H1 (cell line): ENCODE data around the gene TUBA3D.

ENCODE experiments used
- BRCA1 ChIP-seq: IDR thresholded peaks from 2 replicates; pipeline ENCODE4 v1.6.1; 2012; ENCODE audit warnings: low read depth, low read length, improper control_type of control experiment
- FOSL1 ChIP-seq: IDR thresholded peaks from 2 replicates; pipeline ENCODE4 v1.6.1; 2011; ENCODE audit warnings: mild to moderate bottlenecking, low read depth, low read length, moderate library complexity; ENCODE audit not compliant: insufficient read depth
- GTF2F1 ChIP-seq: IDR thresholded peaks from 2 replicates; pipeline ENCODE4 v1.6.1; 2012; ENCODE audit warnings: low read depth, low read length, improper control_type of control experiment, borderline replicate concordance
- HDAC2 ChIP-seq, 2 experiments: fragments of 300-600 bp in 1 of 2; sonication (generic) in 1 of 2; IDR thresholded peaks; 2 replicates each; pipeline ENCODE4 v1.6.1; 2011 to 2012; ENCODE audit warnings: low read depth in 2 of 2, low read length in 2 of 2, mild to moderate bottlenecking in 2 of 2, moderate library complexity in 2 of 2, borderline replicate concordance in 1 of 2, inconsistent platforms in 1 of 2
- MAFK ChIP-seq: IDR thresholded peaks from 2 replicates; pipeline ENCODE4 v1.6.1; 2012; ENCODE audit warnings: low read depth, mild to moderate bottlenecking, improper control_type of control experiment, low read length
- NRF1 ChIP-seq: IDR thresholded peaks from 2 replicates; pipeline ENCODE4 v1.6.1; 2011; ENCODE audit warnings: mild to moderate bottlenecking, low read depth, low read length, improper control_type of control experiment
- PHF8 ChIP-seq: fragments of 200-600 bp; sonication (generic); conservative IDR thresholded peaks from 2 replicates; pipeline ENCODE4 v1.7.1; 2012; ENCODE audit warnings: low read depth, mild to moderate bottlenecking, inconsistent platforms, low read length, moderate library complexity
- POLR2A ChIP-seq, 2 experiments: IDR thresholded peaks; 1 replicate in 1 of 2; 2 replicates in 1 of 2; pipeline ENCODE4 v1.6.1; 2011; ENCODE audit warnings: low read depth in 2 of 2, low read length in 2 of 2, mild to moderate bottlenecking in 2 of 2; ENCODE audit errors: control extremely low read depth in 1 of 2
- RAD21 ChIP-seq, 2 experiments: IDR thresholded peaks in 1 of 2; conservative IDR thresholded peaks in 1 of 2; 2 replicates each; pipeline ENCODE4 v1.6.1; 2011; ENCODE audit warnings: low read depth in 2 of 2, low read length in 2 of 2, improper control_type of control experiment in 1 of 2, inconsistent platforms in 1 of 2, mild to moderate bottlenecking in 1 of 2, moderate library complexity in 1 of 2
- RFX5 ChIP-seq: IDR thresholded peaks from 2 replicates; pipeline ENCODE4 v1.6.1; 2011; ENCODE audit warnings: low read depth, low read length, improper control_type of control experiment, borderline replicate concordance
- YY1 ChIP-seq: IDR thresholded peaks from 2 replicates; pipeline ENCODE4 v1.6.1; 2011; ENCODE audit warnings: low read depth, mild to moderate bottlenecking, low read length
- TF ChIP-seq, protein P1 (sequence below), 3 experiments: IDR thresholded peaks; 1 replicate in 2 of 3; 2 replicates in 1 of 3; pipeline versions ENCODE4 v1.5.1 to v1.6.1; 2011; ENCODE audit warnings: low read length in 3 of 3, mild to moderate bottlenecking in 3 of 3, inconsistent platforms in 2 of 3, low read depth in 1 of 3, moderate library complexity in 1 of 3; ENCODE audit not compliant: insufficient read depth in 1 of 3; ENCODE audit errors: control extremely low read depth in 1 of 3

GRCh38 chr2:131493199-131493968, 17.5 kb downstream of the TUBA3D start:
- TF ChIP-seq NRF1 (no peak), MAFK (no peak), PHF8 (no peak; the same call in 1 of the 2 replicates), BRCA1 (no peak), RAD21 (IDR thresholded peaks at IDR 0.05 in 1 of 2, conservative IDR thresholded peaks at IDR 0.05 in 1 of 2; ENCODE audit: low read depth in 2 of 2, low read length in 2 of 2) (no peak), POLR2A (IDR thresholded peaks at IDR 0.05; ENCODE audit: control extremely low read depth in 1 of 2, low read depth in 2 of 2, low read length in 2 of 2) (peak in 1 of 2 experiments; percentile 5; a peak in 1 of 3 replicates), FOSL1 (no peak), YY1 (no peak), RFX5 (no peak), HDAC2 (IDR thresholded peaks at IDR 0.05; ENCODE audit: borderline replicate concordance in 1 of 2, low read depth in 2 of 2, low read length in 2 of 2) (no peak), GTF2F1 (no peak)
- TF ChIP-seq, protein P1, sequence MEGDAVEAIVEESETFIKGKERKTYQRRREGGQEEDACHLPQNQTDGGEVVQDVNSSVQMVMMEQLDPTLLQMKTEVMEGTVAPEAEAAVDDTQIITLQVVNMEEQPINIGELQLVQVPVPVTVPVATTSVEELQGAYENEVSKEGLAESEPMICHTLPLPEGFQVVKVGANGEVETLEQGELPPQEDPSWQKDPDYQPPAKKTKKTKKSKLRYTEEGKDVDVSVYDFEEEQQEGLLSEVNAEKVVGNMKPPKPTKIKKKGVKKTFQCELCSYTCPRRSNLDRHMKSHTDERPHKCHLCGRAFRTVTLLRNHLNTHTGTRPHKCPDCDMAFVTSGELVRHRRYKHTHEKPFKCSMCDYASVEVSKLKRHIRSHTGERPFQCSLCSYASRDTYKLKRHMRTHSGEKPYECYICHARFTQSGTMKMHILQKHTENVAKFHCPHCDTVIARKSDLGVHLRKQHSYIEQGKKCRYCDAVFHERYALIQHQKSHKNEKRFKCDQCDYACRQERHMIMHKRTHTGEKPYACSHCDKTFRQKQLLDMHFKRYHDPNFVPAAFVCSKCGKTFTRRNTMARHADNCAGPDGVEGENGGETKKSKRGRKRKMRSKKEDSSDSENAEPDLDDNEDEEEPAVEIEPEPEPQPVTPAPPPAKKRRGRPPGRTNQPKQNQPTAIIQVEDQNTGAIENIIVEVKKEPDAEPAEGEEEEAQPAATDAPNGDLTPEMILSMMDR (IDR thresholded peaks at IDR 0.05; ENCODE audit: control extremely low read depth in 1 of 3, insufficient read depth in 1 of 3, low read depth in 1 of 3, low read length in 3 of 3), result no peak
